ENCODE data around the gene MRPS5.

The MRPS5 gene

DNA sequence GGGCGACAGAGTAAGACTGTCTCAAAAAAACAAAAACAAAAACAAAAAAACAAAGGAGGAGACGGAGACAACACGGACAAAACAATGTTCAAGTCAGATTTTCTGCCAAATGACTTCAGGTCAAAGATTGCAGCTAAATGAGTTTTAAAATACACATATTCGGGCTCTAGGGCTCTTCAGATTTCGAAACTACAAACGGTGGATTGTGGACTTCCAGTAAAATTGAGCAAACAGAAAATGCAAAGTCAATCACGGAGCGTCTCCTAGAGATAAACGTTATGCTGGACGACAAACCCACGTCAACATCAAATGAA lies 558 bp downstream of the MRPS5 start:
- TF ChIP-seq CTCF (IDR thresholded peaks at IDR 0.05; ENCODE audit: borderline replicate concordance, control extremely low read depth, extremely low read depth, insufficient read depth, missing control alignments) = no peak
- in situ Hi-C loops (cut with MboI; ENCODE audit: low sequenced_read_pairs, unreplicated experiment) = no loop called here
- DNase-seq (ENCODE audit: low spot score) = no peak

GRCh38 chr2:95115418-95115817 lies 6.2 kb downstream of the MRPS5 start:
- in situ Hi-C loops (cut with MboI; ENCODE audit: low sequenced_read_pairs, unreplicated experiment) = loop anchor here (10.0 kb wide), 1 partner anchor 101 kb away; no protein-coding TSS in a partner anchor
- peak; percentile 75 for DNase-seq (ENCODE audit: low spot score)
- TF ChIP-seq CTCF (IDR thresholded peaks at IDR 0.05; ENCODE audit: borderline replicate concordance, control extremely low read depth, extremely low read depth, insufficient read depth, missing control alignments) = peak; percentile 86

GRCh38 chr2:95113464-95113863 lies 8.1 kb downstream of the MRPS5 start:
- in situ Hi-C loops (cut with MboI; ENCODE audit: low sequenced_read_pairs, unreplicated experiment) = loop anchor here (10.0 kb wide), 1 partner anchor 99 kb away; no protein-coding TSS in a partner anchor
- no peak for TF ChIP-seq CTCF (IDR thresholded peaks at IDR 0.05; ENCODE audit: borderline replicate concordance, control extremely low read depth, extremely low read depth, insufficient read depth, missing control alignments)
- no peak for DNase-seq (ENCODE audit: low spot score)

DNA sequence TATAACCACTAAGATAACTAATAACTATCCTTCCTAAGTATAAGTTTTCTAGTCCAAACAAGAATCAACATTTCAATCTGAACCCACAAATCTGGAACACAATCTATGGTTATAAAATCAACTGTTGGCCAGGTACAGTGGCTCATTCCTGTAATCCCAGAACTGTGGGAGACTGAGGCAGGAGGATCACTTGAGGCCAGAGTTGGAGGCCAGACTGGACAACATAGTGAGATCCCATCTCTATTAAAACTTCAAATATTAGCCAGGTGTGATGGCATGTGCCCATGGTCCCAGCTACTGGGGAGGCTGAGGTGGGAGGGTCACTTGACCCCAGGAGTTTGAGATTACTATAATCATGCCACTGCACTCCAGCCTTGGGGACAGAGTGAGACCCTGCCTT lies 11.2 kb downstream of the MRPS5 start:
- DNase-seq (ENCODE audit: low spot score) = no peak
- in situ Hi-C loops (cut with MboI; ENCODE audit: low sequenced_read_pairs, unreplicated experiment) = loop anchor here (10.0 kb wide), 1 partner anchor 96 kb away; no protein-coding TSS in a partner anchor
- no peak for TF ChIP-seq CTCF (IDR thresholded peaks at IDR 0.05; ENCODE audit: borderline replicate concordance, control extremely low read depth, extremely low read depth, insufficient read depth, missing control alignments)

DNA sequence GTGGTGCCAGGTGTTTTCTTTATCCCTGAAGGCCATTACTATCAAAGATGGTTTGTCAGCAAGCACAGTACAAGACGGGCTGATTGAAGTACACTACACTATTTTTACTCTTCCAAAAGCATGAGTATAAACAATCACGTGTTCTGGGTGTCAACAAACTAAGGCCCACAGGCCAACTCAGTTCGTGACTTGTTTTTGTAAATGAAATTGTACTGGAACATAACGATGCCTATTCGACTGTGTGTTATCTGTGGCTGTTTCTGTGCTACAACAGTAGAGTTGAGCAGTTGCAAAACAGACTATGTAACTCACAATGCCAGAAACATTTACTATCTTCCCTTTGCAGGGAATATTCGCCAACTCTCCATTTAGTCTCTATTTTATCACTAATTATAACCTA lies 12.3 kb downstream of the MRPS5 start:
- in situ Hi-C loops (cut with MboI; ENCODE audit: low sequenced_read_pairs, unreplicated experiment) = no loop called here
- no peak for TF ChIP-seq CTCF (IDR thresholded peaks at IDR 0.05; ENCODE audit: borderline replicate concordance, control extremely low read depth, extremely low read depth, insufficient read depth, missing control alignments)
- DNase-seq (ENCODE audit: low spot score) = no peak

DNA sequence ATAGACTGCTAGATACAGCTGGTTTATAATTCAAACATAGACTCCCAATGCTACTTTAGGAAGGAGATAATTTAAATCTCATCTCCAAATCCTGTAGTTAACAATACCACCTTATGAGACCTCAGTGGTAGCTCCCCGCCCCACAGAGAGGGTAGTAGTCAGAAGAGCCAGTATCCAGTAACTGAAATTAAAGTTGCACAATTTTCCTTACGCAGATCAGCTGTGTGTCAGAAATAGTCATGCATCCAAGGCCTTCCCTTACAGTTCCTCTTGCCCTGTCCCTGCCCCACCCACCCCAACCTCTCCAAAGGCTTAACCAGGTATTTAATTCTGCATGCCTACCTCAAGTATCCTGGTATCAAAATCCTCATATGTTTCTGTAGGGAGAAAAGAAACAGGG lies 15.5 kb downstream of the MRPS5 start:
- no peak for DNase-seq (ENCODE audit: low spot score)
- in situ Hi-C loops (cut with MboI; ENCODE audit: low sequenced_read_pairs, unreplicated experiment) = no loop called here
- TF ChIP-seq CTCF (IDR thresholded peaks at IDR 0.05; ENCODE audit: borderline replicate concordance, control extremely low read depth, extremely low read depth, insufficient read depth, missing control alignments) = no peak

- in situ Hi-C loops (cut with MboI; ENCODE audit: low sequenced_read_pairs, unreplicated experiment) = no loop called here
- TF ChIP-seq CTCF (IDR thresholded peaks at IDR 0.05; ENCODE audit: borderline replicate concordance, control extremely low read depth, extremely low read depth, insufficient read depth, missing control alignments) = no peak
- no peak for DNase-seq (ENCODE audit: low spot score)
These were observed 17.0 kb downstream of the MRPS5 start for GRCh38 chr2:95104606-95105005.

All from GM13976 (cell line).